B cell (primary cell): ENCODE data around the gene KCND3. TPM values are rescaled to one million over a fixed set of nuclear protein-coding genes. Genes with fewer than 3 reads are reported as not detected.

Experiments
- ATAC-seq: fragments of 200-7000 bp; cut with Tn5 transposase; one replicate; pipeline ENCODE4 v1.10.0; 2021; ENCODE audit warnings: low read depth, mild to moderate bottlenecking, moderate number of reproducible peaks, moderate library complexity
- CTCF ChIA-PET: fragments of 350-600 bp; sonication (Branson Sonifier 250); formaldehyde crosslinking; loops from one replicate; lab custom pipeline; 2021; ENCODE audit warnings: antibody characterized with exemption, inconsistent platforms; lab: Charles Lee
- POLR2A ChIA-PET: fragments of 350-600 bp; sonication (Branson Sonifier 250); formaldehyde crosslinking; loops from one replicate; lab custom pipeline; 2021; ENCODE audit warnings: antibody characterized with exemption; lab: Charles Lee
- DNase-seq: peaks from one replicate; pipeline ENCODE4 v3.0.0; 2013
- H2AFZ ChIP-seq: 2 replicates; pipeline ENCODE4 v1.6.1; 2012; ENCODE audit warnings: mild to moderate bottlenecking, low read depth, low read length; ENCODE audit not compliant: insufficient read depth, poor library complexity, severe bottlenecking
- H3K27ac ChIP-seq, 2 donors: 1 replicate in 1 of 2; 2 replicates in 1 of 2; pipeline ENCODE4 v1.5.1; 2012 to 2013; ENCODE audit warnings: low read length in 2 of 2, mild to moderate bottlenecking in 2 of 2, moderate library complexity in 1 of 2
- H3K27me3 ChIP-seq, 4 experiments: fragments of 200-600 bp in 1 of 4; sonication (generic) in 1 of 4; replicated peaks in 1 of 4; 1 replicate in 2 of 4; 2 replicates in 2 of 4; pipeline versions ENCODE4 v1.6.1 to v1.7.0; 2013 to 2016; ENCODE audit warnings: low read length in 3 of 4, mild to moderate bottlenecking in 2 of 4, mixed read lengths in 1 of 4, moderate library complexity in 1 of 4; ENCODE audit not compliant: insufficient read depth in 4 of 4, control insufficient read depth in 3 of 4; ENCODE audit errors: control extremely low read depth in 1 of 4
- H3K36me3 ChIP-seq, 2 experiments: replicated peaks in 1 of 2; 1 replicate in 1 of 2; 2 replicates in 1 of 2; pipeline versions ENCODE4 v1.6.1 to v1.7.1; 2013; ENCODE audit warnings: low read length in 1 of 2; ENCODE audit not compliant: insufficient read depth in 2 of 2, control insufficient read depth in 1 of 2; ENCODE audit errors: control extremely low read depth in 1 of 2, extremely low read depth in 1 of 2
- H3K4me1 ChIP-seq, 2 donors: fragments of 200-600 bp in 1 of 2; sonication (generic) in 1 of 2; 1 replicate in 1 of 2; 2 replicates in 1 of 2; pipeline versions ENCODE4 v1.5.1 to v1.6.1; 2013 to 2017; ENCODE audit warnings: low read length in 2 of 2; ENCODE audit not compliant: control insufficient read depth in 2 of 2, insufficient read depth in 2 of 2
- H3K4me2 ChIP-seq: replicated peaks from 2 replicates; pipeline ENCODE3; 2012; ENCODE audit warnings: mild to moderate bottlenecking, low read depth, low read length; ENCODE audit not compliant: poor library complexity, severe bottlenecking
- H3K4me3 ChIP-seq, 5 experiments: fragments of 200-600 bp in 1 of 5; sonication (generic) in 1 of 5; 1 replicate in 3 of 5; 2 replicates in 2 of 5; pipeline versions ENCODE4 v1.5.1 to v1.7.0; 2011 to 2016; ENCODE audit warnings: low read length in 4 of 5, mild to moderate bottlenecking in 4 of 5, low read depth in 2 of 5, control low read depth in 1 of 5, moderate library complexity in 1 of 5; ENCODE audit not compliant: insufficient read depth in 1 of 5; ENCODE audit errors: control extremely low read depth in 1 of 5, extremely low read depth in 1 of 5
- H3K79me2 ChIP-seq: fragments of 200-600 bp; sonication (generic); one replicate; pipeline ENCODE4 v1.6.0; 2016; ENCODE audit warnings: low read length; ENCODE audit not compliant: control insufficient read depth, insufficient read depth
- H3K9ac ChIP-seq: fragments of 200-600 bp; sonication (generic); 2 replicates; pipeline ENCODE4 v1.6.1; 2017; ENCODE audit warnings: mild to moderate bottlenecking, low read length, moderate library complexity
- H3K9me3 ChIP-seq, 3 donors: one replicate each; pipeline versions ENCODE4 v1.6.1 to v1.7.1; 2013; ENCODE audit warnings: low read length in 2 of 3; ENCODE audit not compliant: control insufficient read depth in 2 of 3, insufficient read depth in 1 of 3; ENCODE audit errors: control extremely low read depth in 1 of 3
- H4K20me1 ChIP-seq: 2 replicates; pipeline ENCODE4 v1.6.0; 2012; ENCODE audit warnings: mild to moderate bottlenecking, low read length; ENCODE audit not compliant: insufficient read depth, control insufficient read depth, poor library complexity, severe bottlenecking
- H3K27ac Mint-ChIP-seq: one replicate; pipeline ENCODE4 v1.8.0; 2021; ENCODE audit warnings: mixed read lengths
- H3K27me3 Mint-ChIP-seq: one replicate; pipeline ENCODE4 v1.8.0; 2021; ENCODE audit warnings: mixed read lengths
- H3K4me1 Mint-ChIP-seq: one replicate; pipeline ENCODE4 v1.8.0; 2021; ENCODE audit warnings: mixed read lengths
- H3K4me3 Mint-ChIP-seq: one replicate; pipeline ENCODE4 v1.8.0; 2021; ENCODE audit warnings: mixed read lengths
- H3K9me3 Mint-ChIP-seq: one replicate; pipeline ENCODE4 v1.8.0; 2022; ENCODE audit warnings: mixed read lengths; ENCODE audit not compliant: insufficient read depth
- CTCF ChIP-seq: fragments of 200-600 bp; IDR thresholded peaks from one replicate; pipeline ENCODE4 v1.8.0; 2022; ENCODE audit warnings: antibody characterized with exemption, mild to moderate bottlenecking
- EZH2 ChIP-seq: IDR thresholded peaks from 2 replicates; pipeline ENCODE4 v1.6.1; 2012; ENCODE audit warnings: borderline replicate concordance, low read depth, mild to moderate bottlenecking, moderate library complexity, low read length; ENCODE audit not compliant: insufficient read depth, poor library complexity, severe bottlenecking
- WGBS: methylation state at CpG from one replicate; pipeline ENCODE4 v1.1.5; 2013; ENCODE audit warnings: missing lambda C conversion rate; ENCODE audit not compliant: insufficient coverage; 5-methylcytosine and 5-hydroxymethylcytosine counted together
- intact Hi-C: fragments of 100-400 bp; cut with micrococcal nuclease; formaldehyde crosslinking; loops from one replicate; pipeline ENCODE4 v1.10.0; 2022
- polyA plus RNA-seq: library from polyadenylated mRNA; depleted of rRNA; stranded (reverse); fragments of >200 nt; gene quantifications from 2 replicates; pipeline ENCODE4 v1.2.3, GENCODE V29; 2012
- small RNA-seq: library from RNA; depleted of rRNA; stranded (forward); fragments of <200 nt; gene quantifications from one replicate; pipeline ENCODE3, GENCODE V24; 2012; ENCODE audit warnings: low replicate concordance, low read depth; ENCODE audit not compliant: insufficient read length
- total RNA-seq, 2 donors: library from RNA; stranded (reverse); fragments of 120-200 nt in 1 of 2; gene quantifications; 1 replicate in 1 of 2; 2 replicates in 1 of 2; pipeline versions ENCODE4 v1.2.3 to v1.2.4, GENCODE V29; 2013 to 2022

The KCND3 gene
- total and polyA plus RNA-seq, 2 donors (not counting 1 experiment from before 2014, with no cell fraction given): 0.07 TPM; not detected in 1

GRCh38 chr1:111720977-111721786, 268.3 kb downstream of the KCND3 start:
- no peak overlapping the region for H3K4me2 ChIP-seq
- peaks cover 21% of the 10 kb centered on the region for H3K4me1 Mint-ChIP-seq
- no peaks in the 10 kb centered on the region for H3K9me3 Mint-ChIP-seq
- H3K9ac ChIP-seq: no peak overlapping the region
- H3K4me1 ChIP-seq: peaks cover 12 to 19% of the 10 kb centered on the region in 2 donors
- WGBS: 85% methylated on average over 7 of the region's 10 CpGs
- ChIA-PET POLR2A (no interaction called here), CTCF (interaction anchor here (0.9 to 2.8 kb wide), 3 partner anchors 26 to 48 kb away, joined by 3 to 8 read pairs (median 5); no protein-coding TSS in a partner anchor)
- H4K20me1 ChIP-seq: no peaks in the 10 kb centered on the region
- H3K27me3 Mint-ChIP-seq: no peaks in the 10 kb centered on the region
- intact Hi-C loops: no loop called here
- H3K27ac ChIP-seq: no peak overlapping the region
- no peaks in the 10 kb centered on the region for H3K9me3 ChIP-seq
- H3K27me3 ChIP-seq: no peaks in the 10 kb centered on the region
- TF ChIP-seq EZH2 (no peak), CTCF (no peak)
- peak overlapping the region; percentile 37 for H3K27ac Mint-ChIP-seq
- DNase-seq (no peak), ATAC-seq (no peak)
- peaks cover 2 to 9% of the 10 kb centered on the region in 2 experiments for H3K36me3 ChIP-seq
- H3K4me3 ChIP-seq: no peak overlapping the region
- no peak overlapping the region for H3K4me3 Mint-ChIP-seq
- H2AFZ ChIP-seq: no peak overlapping the region
- H3K79me2 ChIP-seq: no peaks in the 10 kb centered on the region

Small RNA genes within 50 kb of the gene (small RNA-seq; reads per million reads assigned to genes)
- gene INKA2: not detected

Other genes starting within 250 kb of the KCND3 start
- 22.3 and 24.6 TPM in 2 replicates for gene DDX20, start 233.8 kb downstream of the KCND3 start, total RNA-seq
- gene DDX20, start 233.8 kb downstream of the KCND3 start, polyA plus RNA-seq: 5.7 and 23.4 TPM in 2 replicates